Erythroblast (primary cell): ENCODE results near the gene ZNF581.

Experiments used
- DNase-seq, 2 experiments: peaks; one replicate each; lab custom pipeline; 2025; lab: John Stamatoyannopoulos, UW
- GATA1 ChIP-seq: IDR thresholded peaks from 2 replicates; pipeline ENCODE4 v1.6.1; 2011; ENCODE audit warnings: low read depth, mild to moderate bottlenecking, control low read depth, low read length, moderate library complexity
- POLR2A ChIP-seq: IDR thresholded peaks from 2 replicates; pipeline ENCODE4 v1.6.1; 2011; ENCODE audit warnings: mild to moderate bottlenecking, low read length

Gene ZNF581

GRCh38 chr19:55644842-55645511, 1.5 kb downstream of the ZNF581 start:
- TF ChIP-seq GATA1 (no peak), POLR2A (no peak)
- DNase-seq, result no peak

GRCh38 chr19:55645512-55645881, 2.0 kb downstream of the ZNF581 start:
- DNase-seq, result no peak

GRCh38 chr19:55646889-55647731, 3.7 kb downstream of the ZNF581 start:
- no peak for TF ChIP-seq GATA1
- TF ChIP-seq POLR2A, result no peak
- no peak for DNase-seq

More at GRCh38 chr19:55645512-55645881, 2.0 kb downstream of the ZNF581 start:
- TF ChIP-seq GATA1, result no peak
- no peak for TF ChIP-seq POLR2A

- DNase-seq, result peak; percentile 58 to 68
- TF ChIP-seq POLR2A (no peak), GATA1 (no peak)
Observed at GRCh38 chr19:55647732-55648584, 4.5 kb downstream of the ZNF581 start, which contains the start of gene CCDC106. Gene CCDC106 (plus strand): TSS chr19:55648212. CDS start chr19:55649047, 835 bp downstream.

- DNase-seq, result no peak
- TF ChIP-seq POLR2A (no peak), GATA1 (no peak)
Observed at GRCh38 chr19:55648585-55649267, 5.3 kb downstream of the ZNF581 start.

GRCh38 chr19:55649268-55650125, 6.0 kb downstream of the ZNF581 start:
- DNase-seq, result no peak
- TF ChIP-seq GATA1 (no peak), POLR2A (no peak)

GRCh38 chr19:55650126-55650557, 6.7 kb downstream of the ZNF581 start:
- no peak for DNase-seq
- TF ChIP-seq POLR2A (no peak), GATA1 (no peak)

- no peak for TF ChIP-seq GATA1
- TF ChIP-seq POLR2A, result no peak
- no peak for DNase-seq
Observed at GRCh38 chr19:55650602-55651230, 7.3 kb downstream of the ZNF581 start.

- no peak for TF ChIP-seq POLR2A
- TF ChIP-seq GATA1, result no peak
- DNase-seq, result no peak
Observed at GRCh38 chr19:55651236-55651635, 7.8 kb downstream of the ZNF581 start.

- TF ChIP-seq POLR2A (no peak), GATA1 (no peak)
- no peak for DNase-seq
Observed at GRCh38 chr19:55652311-55653128, 9.1 kb downstream of the ZNF581 start.

GRCh38 chr19:55653651-55654322, 10.3 kb downstream of the ZNF581 start:
- peak; percentile 85 for TF ChIP-seq POLR2A
- no peak for TF ChIP-seq GATA1
- DNase-seq, result peak; percentile 98 to 99

- peak; percentile 99 for DNase-seq
- TF ChIP-seq GATA1 (no peak), POLR2A (no peak)
Observed at GRCh38 chr19:55654323-55654867, 10.9 kb downstream of the ZNF581 start.
